Mesothelial cell of epicardium (in vitro differentiated cells): ENCODE results near the gene FNDC3B. TPM values are rescaled to one million over a fixed set of nuclear protein-coding genes. Genes with fewer than 3 reads are reported as not detected.

Experiments
- DNase-seq, 2 experiments: peaks; one replicate each; pipeline ENCODE4 v3.0.0; 2021; ENCODE audit warnings: low spot score in 2 of 2; ENCODE audit not compliant: unreplicated experiment in 2 of 2
- H3K27ac Mint-ChIP-seq: 2 replicates; pipeline ENCODE4 v1.8.0; 2021; ENCODE audit warnings: mixed read lengths
- H3K27me3 Mint-ChIP-seq: 2 replicates; pipeline ENCODE4 v1.8.0; 2021; ENCODE audit warnings: low read depth, mixed read lengths
- H3K36me3 Mint-ChIP-seq: 2 replicates; pipeline ENCODE4 v1.8.0; 2021; ENCODE audit warnings: mixed read lengths
- H3K4me1 Mint-ChIP-seq: 2 replicates; pipeline ENCODE4 v1.8.0; 2021; ENCODE audit warnings: mixed read lengths
- H3K4me3 Mint-ChIP-seq: 2 replicates; pipeline ENCODE4 v1.8.0; 2021; ENCODE audit warnings: mild to moderate bottlenecking, moderate library complexity, mixed read lengths
- H3K9me3 Mint-ChIP-seq: 2 replicates; pipeline ENCODE4 v1.8.0; 2021; ENCODE audit warnings: mixed read lengths
- CTCF ChIP-seq: fragments of 200-600 bp; sonication (generic); IDR thresholded peaks from one replicate; pipeline ENCODE4 v1.5.0; 2021; ENCODE audit warnings: antibody characterized with exemption; ENCODE audit not compliant: unreplicated experiment
- total RNA-seq: library from RNA; stranded (reverse); gene quantifications from 3 replicates; pipeline ENCODE4 v1.2.1, GENCODE V29; 2021

Gene FNDC3B
- total RNA-seq, 1 donor from 2014 or later = 131 TPM

GRCh38 chr3:172384836-172385235 is 345.5 kb downstream of the FNDC3B start:
- Mint-ChIP-seq H3K27me3 (no peaks in the 10 kb centered on the region), H3K9me3 (peaks cover 27% of the 10 kb centered on the region), H3K27ac (peak overlapping the region; percentile 36), H3K4me1 (no peaks in the 10 kb centered on the region), H3K4me3 (no peak overlapping the region), H3K36me3 (peaks cover 40% of the 10 kb centered on the region)
- DNase-seq = no peak
- TF ChIP-seq CTCF = no peak

DNA sequence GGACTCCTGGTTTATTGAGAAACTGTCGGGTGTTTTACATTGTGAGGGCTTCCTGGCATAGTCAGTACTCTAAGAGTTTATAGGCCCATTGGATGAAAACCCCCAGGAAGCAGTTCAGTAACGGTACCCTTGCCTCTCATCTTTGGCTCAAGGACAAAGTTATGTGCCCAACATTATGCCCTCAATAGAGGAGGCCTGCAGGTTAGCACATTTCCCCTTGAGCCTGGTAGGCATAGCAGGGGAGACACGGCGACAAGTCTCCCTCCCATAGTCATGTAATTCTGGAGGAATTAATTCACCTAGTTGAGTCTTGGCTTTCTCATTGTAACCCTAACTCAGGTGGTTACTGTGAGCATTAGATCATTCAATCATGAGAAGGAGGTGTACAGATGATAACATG is 348.4 kb downstream of the FNDC3B start:
- no peak for TF ChIP-seq CTCF
- Mint-ChIP-seq H3K4me1 (peaks cover 9% of the 10 kb centered on the region), H3K27ac (no peak overlapping the region), H3K36me3 (peaks cover 19% of the 10 kb centered on the region), H3K27me3 (no peaks in the 10 kb centered on the region), H3K4me3 (no peak overlapping the region), H3K9me3 (peaks cover 3% of the 10 kb centered on the region)
- no peak for DNase-seq

DNA sequence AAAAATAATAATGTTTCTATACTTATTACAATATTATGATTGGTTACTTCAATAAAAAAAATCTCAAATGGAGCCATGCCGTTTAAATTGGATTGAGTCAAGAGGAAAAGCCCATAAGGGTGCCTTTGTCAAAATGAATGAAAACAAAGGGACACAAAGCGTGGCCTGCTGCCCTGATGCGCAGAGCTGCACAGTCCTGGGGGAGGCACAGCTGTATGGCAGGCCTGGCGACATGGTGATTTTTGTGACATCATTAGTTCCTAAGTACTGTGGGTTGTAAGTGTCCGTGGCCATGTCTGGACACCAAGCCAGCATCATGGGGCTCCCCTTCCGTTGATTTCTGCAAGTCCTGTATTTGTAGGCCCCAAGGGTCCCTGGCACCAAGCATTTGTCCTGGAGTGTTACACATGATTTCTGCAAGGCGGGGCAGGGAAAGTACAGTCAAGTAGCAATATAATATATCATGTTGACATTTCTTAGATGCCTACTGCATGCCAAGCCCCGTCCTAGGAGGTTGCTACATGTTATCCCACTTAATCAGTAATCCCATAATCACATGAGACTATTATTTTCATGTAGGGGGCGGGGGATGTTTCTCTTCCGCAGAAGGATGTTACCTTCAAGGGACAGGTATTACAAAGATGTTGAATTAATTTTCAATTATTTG is 349.2 kb downstream of the FNDC3B start:
- H3K9me3 Mint-ChIP-seq = peaks cover 9% of the 10 kb centered on the region
- no peak for TF ChIP-seq CTCF
- no peaks in the 10 kb centered on the region for H3K27me3 Mint-ChIP-seq
- peaks cover 19% of the 10 kb centered on the region for H3K36me3 Mint-ChIP-seq
- peaks cover 9% of the 10 kb centered on the region for H3K4me1 Mint-ChIP-seq
- H3K4me3 Mint-ChIP-seq = no peak overlapping the region
- DNase-seq = no peak
- H3K27ac Mint-ChIP-seq = no peak overlapping the region

- H3K4me1 Mint-ChIP-seq = peaks cover 9% of the 10 kb centered on the region
- DNase-seq = no peak
- H3K4me3 Mint-ChIP-seq = no peak overlapping the region
- peak overlapping the region; percentile 11 for H3K27ac Mint-ChIP-seq
- TF ChIP-seq CTCF = no peak
- no peaks in the 10 kb centered on the region for H3K27me3 Mint-ChIP-seq
- peaks cover 28% of the 10 kb centered on the region for H3K36me3 Mint-ChIP-seq
- H3K9me3 Mint-ChIP-seq = peaks cover 10% of the 10 kb centered on the region
Observed at GRCh38 chr3:172390792-172391191, 351.4 kb downstream of the FNDC3B start.

DNA sequence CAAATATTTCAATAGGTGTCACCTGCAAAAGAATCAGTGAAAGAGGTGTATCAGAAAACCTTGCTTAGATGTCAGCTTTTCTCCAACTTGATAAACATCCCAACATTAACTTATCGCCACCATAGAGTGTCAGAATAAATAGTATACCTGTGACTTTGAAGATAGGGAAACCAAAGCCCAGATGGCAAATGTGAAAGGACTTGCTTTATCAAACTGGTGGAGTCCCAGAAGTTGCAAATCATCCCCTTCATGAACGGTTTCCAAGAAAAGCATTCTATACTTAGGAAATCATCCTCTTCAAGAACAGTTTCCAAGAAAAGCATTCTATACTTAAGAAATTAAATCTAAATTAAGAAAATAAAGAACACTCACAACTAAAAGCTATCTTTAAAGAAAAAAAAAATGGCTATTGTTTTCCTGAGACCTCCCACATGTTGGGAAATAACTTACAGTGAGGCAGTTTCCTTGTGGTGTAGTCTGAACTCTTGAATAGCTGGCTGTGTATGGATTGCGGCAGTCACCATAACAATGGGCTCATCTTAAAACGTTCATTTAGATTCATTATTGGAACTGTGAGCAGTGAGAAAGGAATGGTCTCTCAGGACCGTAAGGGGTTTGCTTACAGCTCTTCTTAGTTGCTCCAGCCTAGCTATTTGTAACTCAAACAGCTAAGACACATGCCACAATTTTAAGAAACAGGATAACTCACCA is 352.4 kb downstream of the FNDC3B start:
- peaks cover 9% of the 10 kb centered on the region for H3K4me1 Mint-ChIP-seq
- TF ChIP-seq CTCF = no peak
- peaks cover 10% of the 10 kb centered on the region for H3K9me3 Mint-ChIP-seq
- DNase-seq = no peak
- no peaks in the 10 kb centered on the region for H3K27me3 Mint-ChIP-seq
- H3K27ac Mint-ChIP-seq = peak overlapping the region; percentile 48
- H3K4me3 Mint-ChIP-seq = no peak overlapping the region
- H3K36me3 Mint-ChIP-seq = peaks cover 28% of the 10 kb centered on the region
